PC-3 (cell line): ENCODE results near the gene S100A4.

Source experiments
- CTCF ChIP-seq: fragments of 300-600 bp; sonication (generic); conservative IDR thresholded peaks from 2 replicates; pipeline ENCODE4 v1.5.1; 2017; ENCODE audit warnings: antibody characterized with exemption, low read depth, mild to moderate bottlenecking, low read length
- EZH2 ChIP-seq: fragments of 300-600 bp; sonication (generic); IDR thresholded peaks from one replicate; pipeline ENCODE4 v1.6.1; 2017; ENCODE audit warnings: antibody characterized with exemption, mild to moderate bottlenecking, low read length; ENCODE audit not compliant: unreplicated experiment

- TF ChIP-seq CTCF = no peak
- no peak for TF ChIP-seq EZH2
Measured at GRCh38 chr1:153546371-153546770, 765 bp upstream of the S100A4 start.
